ENCODE data around the gene RIMBP2.

GRCh38 chr12:130463818-130464670 lies 252.1 kb downstream of the RIMBP2 start:
- TF ChIP-seq CTCF (IDR thresholded peaks at IDR 0.05; ENCODE audit: low read length) (no peak), EZH2phosphoT487 (IDR thresholded peaks at IDR 0.05; ENCODE audit: low read length) (no peak)
